HG03045 (cell line): ENCODE measurements around the gene CHST11.

ENCODE experiments used
- ATAC-seq: cut with Tn5 transposase; IDR thresholded peaks from one replicate; pipeline ENCODE4 v1.9.1; 2021; ENCODE audit warnings: mild to moderate bottlenecking, moderate library complexity; ENCODE audit not compliant: unreplicated experiment

CHST11 gene

GRCh38 chr12:104648756-104649155, 192.0 kb downstream of the CHST11 start:
- no peak for ATAC-seq

GRCh38 chr12:104649217-104649824, 192.6 kb downstream of the CHST11 start:
- no peak for ATAC-seq

GRCh38 chr12:104649921-104650320, 193.2 kb downstream of the CHST11 start:
- no peak for ATAC-seq

GRCh38 chr12:104650541-104650940, 193.8 kb downstream of the CHST11 start:
- ATAC-seq: no peak

- ATAC-seq: no peak
Observed at GRCh38 chr12:104651811-104652210, 195.1 kb downstream of the CHST11 start.

- no peak for ATAC-seq
Observed at GRCh38 chr12:104652358-104652757, 195.6 kb downstream of the CHST11 start.

- no peak for ATAC-seq
Observed at GRCh38 chr12:104652910-104653309, 196.2 kb downstream of the CHST11 start.

GRCh38 chr12:104653730-104654664, 197.2 kb downstream of the CHST11 start:
- no peak for ATAC-seq

GRCh38 chr12:104654665-104655609, 198.2 kb downstream of the CHST11 start:
- no peak for ATAC-seq

- ATAC-seq: no peak
Observed at GRCh38 chr12:104656383-104656782, 199.6 kb downstream of the CHST11 start.

GRCh38 chr12:104656921-104657320, 200.2 kb downstream of the CHST11 start:
- ATAC-seq: no peak

- ATAC-seq: no peak
Observed at GRCh38 chr12:104657726-104658484, 201.2 kb downstream of the CHST11 start.

- no peak for ATAC-seq
Observed at GRCh38 chr12:104659058-104659457, 202.3 kb downstream of the CHST11 start.

GRCh38 chr12:104662203-104662602, 205.5 kb downstream of the CHST11 start:
- ATAC-seq: no peak

- no peak for ATAC-seq
Observed at GRCh38 chr12:104662908-104663307, 206.2 kb downstream of the CHST11 start.

- no peak for ATAC-seq
Observed at GRCh38 chr12:104664351-104664750, 207.6 kb downstream of the CHST11 start.

- no peak for ATAC-seq
Observed at GRCh38 chr12:104665296-104665695, 208.5 kb downstream of the CHST11 start.

GRCh38 chr12:104667139-104667538, 210.4 kb downstream of the CHST11 start:
- ATAC-seq: no peak

GRCh38 chr12:104668274-104668718, 211.5 kb downstream of the CHST11 start:
- no peak for ATAC-seq

GRCh38 chr12:104669089-104669721, 212.5 kb downstream of the CHST11 start:
- no peak for ATAC-seq
